ENCODE results near the gene AGBL2.
A peak's percentile ranks its signal among the peaks of the same experiment; 100 is the strongest.
"Not testable (repeated sequence)": the region's sequence is repeated elsewhere in the genome, so short reads cannot be mapped to it uniquely, and the experiment has no call there.

Gene AGBL2, protein sequence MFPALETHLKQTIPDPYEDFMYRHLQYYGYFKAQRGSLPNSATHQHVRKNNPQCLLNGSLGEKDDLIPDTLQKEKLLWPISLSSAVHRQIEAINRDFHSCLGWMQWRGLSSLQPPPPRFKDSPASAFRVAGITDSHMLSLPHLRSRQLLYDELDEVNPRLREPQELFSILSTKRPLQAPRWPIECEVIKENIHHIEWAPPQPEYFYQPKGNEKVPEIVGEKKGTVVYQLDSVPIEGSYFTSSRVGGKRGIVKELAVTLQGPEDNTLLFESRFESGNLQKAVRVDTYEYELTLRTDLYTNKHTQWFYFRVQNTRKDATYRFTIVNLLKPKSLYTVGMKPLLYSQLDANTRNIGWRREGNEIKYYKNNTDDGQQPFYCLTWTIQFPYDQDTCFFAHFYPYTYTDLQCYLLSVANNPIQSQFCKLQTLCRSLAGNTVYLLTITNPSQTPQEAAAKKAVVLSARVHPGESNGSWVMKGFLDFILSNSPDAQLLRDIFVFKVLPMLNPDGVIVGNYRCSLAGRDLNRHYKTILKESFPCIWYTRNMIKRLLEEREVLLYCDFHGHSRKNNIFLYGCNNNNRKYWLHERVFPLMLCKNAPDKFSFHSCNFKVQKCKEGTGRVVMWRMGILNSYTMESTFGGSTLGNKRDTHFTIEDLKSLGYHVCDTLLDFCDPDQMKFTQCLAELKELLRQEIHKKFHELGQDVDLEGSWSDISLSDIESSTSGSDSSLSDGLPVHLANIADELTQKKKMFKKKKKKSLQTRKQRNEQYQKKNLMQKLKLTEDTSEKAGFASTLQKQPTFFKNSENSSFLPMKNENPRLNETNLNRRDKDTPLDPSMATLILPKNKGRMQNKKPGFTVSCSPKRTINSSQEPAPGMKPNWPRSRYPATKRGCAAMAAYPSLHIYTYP

DNA sequence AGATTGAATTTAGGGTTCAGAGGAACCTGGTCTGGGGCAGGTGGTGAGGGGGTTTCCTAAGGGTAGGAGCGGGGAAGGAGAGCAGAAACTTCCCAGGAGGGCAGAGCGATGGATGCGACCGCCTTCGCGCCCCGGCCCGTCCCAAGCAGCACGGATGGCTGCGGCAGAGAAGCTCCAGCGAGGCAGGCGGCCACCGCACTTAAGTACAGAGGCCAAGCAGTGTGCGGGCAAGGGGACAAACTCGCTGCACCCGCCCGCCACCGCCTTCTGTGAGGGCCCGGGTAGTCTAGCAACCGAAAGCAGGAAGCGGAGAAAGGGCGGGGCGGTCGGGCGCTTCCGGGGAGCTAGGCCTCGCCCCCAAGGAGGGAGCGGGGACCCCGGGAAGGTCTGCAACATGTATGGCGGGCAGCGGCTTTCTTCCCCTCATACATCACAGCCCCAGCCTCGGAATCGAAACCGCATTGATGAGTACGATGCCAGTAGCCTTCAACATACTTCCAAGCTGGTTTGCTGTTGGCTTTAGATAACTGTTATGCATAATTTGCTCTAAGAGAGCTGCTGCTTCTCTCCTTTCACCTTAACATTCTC, at the start of gene AGBL2:
AGBL2 (minus strand) TSS at position 288 of the 588 bp plus-strand sequence. CDS start 719 bp downstream, outside the sequence.
- DNase-seq, result peak; percentile 42 to 80 (median 60)

- DNase-seq, result not testable (repeated sequence)
Observed at GRCh38 chr11:47759291-47759690, 44.1 kb upstream of the AGBL2 start.

DNA sequence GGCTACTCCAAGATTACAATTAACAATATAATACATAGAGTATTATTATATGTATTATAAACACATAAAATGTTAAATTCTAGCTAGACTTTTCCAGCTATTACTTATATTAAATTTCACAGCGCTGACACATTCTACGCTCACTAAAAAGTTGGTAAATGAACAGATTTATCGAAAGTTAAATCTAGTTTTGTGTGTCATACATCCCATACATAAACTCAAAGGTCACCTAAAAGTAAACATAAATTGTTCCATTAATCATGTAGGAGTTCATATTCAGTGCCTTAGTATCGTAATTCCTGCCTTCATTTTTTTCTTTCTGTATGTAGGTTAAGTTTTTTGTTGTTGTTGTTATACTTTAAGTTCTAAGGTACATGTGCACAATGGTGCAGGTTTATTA, 41.0 kb upstream of the AGBL2 start:
- DNase-seq, result no peak

DNA sequence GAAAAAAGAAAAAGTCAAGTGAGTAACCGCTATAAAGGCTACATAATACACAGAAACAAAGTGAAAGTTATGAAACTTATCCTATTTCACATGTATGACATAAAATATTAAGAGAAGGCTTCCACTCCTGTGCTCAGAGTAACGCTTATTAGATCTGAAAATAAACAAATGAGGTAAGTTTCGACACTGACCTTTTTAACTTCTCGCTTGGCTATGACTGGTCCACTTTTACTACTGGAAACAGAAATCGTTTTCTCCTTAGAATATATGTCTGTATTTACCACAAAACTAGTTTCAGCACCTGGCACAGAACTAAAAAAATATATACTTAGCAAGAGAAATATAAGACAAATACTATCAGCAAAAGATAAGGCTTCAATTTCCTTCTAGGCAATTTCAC, 35.6 kb upstream of the AGBL2 start:
- no peak for DNase-seq

DNA sequence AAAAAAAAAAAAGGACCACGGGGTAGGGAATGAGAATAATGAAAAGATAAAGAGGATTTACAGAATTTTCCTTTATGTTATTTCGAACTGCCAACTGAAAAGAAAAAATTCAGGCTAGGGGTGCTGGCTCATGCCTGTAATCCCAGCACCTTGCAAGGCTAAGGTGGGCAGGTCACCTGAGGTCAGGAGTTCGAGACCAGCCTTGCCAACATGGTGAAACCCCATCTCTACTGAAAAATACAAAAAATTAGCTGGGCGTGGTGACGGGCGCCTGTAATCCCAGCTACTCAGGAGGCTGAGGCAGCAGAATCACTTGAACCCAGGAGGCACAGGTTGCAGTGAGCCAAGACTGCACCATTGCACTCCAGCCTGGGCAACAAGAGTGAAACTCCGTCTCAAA, 27.3 kb upstream of the AGBL2 start:
- DNase-seq, result not testable (repeated sequence)

DNA sequence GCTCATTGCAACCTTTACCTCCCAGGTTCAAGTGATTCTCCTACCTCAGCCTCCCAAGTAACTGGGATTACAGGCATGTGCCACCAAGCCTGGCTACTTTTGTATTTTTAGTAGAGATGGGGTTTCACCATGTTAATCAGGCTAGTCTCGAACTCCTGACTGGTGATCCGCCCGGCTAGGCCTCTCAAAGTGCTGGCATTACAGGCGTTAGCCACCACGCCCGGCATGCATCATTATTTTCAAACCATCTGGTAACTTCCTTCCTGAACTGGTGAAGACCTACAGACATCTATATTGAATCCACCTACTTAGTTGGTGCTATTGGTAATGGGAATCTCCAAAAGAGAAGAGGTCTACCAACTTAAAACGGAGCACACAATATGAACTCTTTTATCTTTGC, 22.6 kb upstream of the AGBL2 start:
- DNase-seq, result not testable (repeated sequence)

GRCh38 chr11:47732271-47732670, 17.1 kb upstream of the AGBL2 start:
- no peak for DNase-seq

DNA sequence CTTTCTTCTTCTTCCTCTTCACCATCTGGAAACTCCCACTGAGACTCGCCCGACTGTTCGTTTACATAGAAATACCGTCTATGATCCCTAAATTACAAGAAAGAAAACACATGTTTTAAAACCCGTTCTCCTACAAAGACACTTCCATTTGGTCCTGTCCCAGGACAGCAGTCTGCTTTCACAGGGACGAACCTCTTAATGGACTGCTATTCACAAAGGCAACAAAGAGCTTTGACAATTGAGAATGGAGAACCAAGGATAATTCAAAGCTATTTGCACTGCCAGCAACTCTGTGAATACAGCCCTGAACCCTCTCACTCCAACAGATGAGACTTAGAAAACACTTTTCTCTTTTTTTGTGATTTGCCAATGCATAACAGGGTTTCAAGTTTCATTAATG, 16.3 kb upstream of the AGBL2 start:
- DNase-seq, result no peak

DNA sequence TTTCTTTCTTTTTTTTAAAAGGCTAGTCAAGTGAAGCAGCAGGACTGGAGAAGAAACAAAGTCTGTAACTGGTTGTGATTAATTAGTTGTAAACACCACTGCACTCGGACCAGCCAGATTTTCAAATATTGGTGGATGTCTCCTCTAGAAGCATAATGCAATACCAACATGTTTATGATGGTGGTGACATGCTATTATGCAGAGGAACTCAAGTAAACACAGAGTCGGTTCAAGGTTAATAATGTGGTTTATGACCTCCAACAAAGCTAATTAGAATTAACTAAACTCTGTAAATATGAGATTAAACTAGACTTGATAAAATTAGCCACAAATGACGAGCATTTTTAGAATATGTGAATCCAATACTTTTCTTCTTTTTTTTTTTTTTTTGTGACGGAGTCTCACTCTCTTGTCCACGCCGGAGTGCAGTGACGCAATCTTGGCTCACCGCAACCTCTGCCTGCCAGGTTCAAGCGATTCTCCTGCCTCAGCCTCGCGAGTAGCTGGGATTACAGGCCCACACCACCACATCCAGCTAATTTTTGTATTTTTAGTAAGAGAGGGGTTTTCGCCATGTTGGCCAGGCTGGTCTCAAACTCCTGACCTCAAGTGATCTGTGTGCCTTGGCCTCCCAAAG, 11.8 kb upstream of the AGBL2 start:
- no peak for DNase-seq

DNA sequence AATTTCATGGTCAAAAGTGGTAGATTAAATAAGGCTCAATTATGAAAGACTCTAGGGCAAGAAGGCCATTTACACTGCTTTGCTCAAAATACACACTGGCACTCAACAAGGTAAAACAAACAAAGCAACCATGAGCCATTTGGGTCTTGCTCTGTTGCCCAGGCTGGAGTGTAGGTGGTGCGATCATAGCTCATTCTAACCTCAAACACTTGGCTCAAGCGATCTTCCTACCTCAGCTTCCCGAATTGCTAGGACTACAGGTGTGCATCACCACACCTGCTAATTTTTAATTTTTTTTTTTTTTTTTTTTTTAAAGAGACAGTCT, 10.9 kb upstream of the AGBL2 start:
- no peak for DNase-seq

- no peak for DNase-seq
Observed at GRCh38 chr11:47725442-47726117, 10.4 kb upstream of the AGBL2 start.

DNA sequence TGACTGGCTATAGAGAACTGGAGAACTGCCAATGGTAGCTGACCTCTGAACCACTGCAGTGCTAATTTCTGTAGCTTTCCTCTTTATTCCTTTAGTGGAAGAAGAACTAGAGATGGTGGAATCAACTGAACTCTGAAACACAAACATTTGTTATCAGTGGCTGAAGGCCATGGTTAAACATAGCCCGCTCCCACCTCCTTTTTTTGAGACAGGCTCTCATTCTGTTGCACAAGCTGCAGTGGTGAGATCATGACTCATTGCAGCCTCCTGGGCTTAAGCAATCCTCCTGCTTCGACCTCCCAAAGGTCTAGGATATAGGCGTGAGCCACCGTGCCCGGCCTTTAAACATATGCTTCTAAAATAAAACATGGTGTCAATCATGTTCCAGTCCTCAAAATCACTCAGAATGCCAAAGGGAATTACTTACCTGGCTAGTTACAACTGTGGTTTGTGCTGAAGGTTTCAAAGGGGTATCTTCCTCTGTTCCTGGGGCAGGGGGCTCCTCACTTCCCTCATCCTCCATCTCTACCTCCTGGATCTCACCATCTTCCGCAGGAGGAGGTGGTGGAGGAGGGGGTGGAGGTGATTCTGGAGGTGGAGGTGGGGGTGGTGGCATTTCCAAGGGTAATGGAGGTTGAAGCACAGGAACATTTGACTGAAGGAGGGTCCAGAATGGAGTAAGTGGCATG, 9.0 kb upstream of the AGBL2 start:
- no peak for DNase-seq

DNA sequence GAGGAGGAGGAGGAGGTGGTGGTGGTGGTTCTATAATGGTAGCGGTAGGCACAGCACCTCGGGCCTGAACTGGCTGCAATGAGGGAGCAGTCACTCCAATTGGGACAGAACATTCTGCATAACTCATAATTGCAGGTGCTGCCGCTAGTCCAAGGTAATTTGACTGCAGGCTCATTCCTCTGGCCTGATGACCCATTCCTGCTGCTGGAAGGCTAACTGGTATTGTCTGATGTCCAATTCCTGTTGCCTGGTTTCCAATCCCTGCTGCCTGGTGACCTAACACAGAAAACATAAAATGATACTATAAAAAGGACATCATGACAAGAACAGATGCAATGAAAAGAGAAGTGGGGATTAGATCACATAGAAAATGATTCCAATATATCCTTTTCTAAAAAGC, 7.9 kb upstream of the AGBL2 start:
- no peak for DNase-seq

GRCh38 chr11:47720651-47721050, 5.5 kb upstream of the AGBL2 start:
- no peak for DNase-seq

GRCh38 chr11:47716692-47717091, 1.5 kb upstream of the AGBL2 start:
- DNase-seq, result no peak

GRCh38 chr11:47714554-47715081, 551 bp downstream of the AGBL2 start:
- peak in 1 of 4 experiments; percentile 3 for DNase-seq

GRCh38 chr11:47711816-47712215, 3.4 kb downstream of the AGBL2 start:
- DNase-seq, result no peak

DNA sequence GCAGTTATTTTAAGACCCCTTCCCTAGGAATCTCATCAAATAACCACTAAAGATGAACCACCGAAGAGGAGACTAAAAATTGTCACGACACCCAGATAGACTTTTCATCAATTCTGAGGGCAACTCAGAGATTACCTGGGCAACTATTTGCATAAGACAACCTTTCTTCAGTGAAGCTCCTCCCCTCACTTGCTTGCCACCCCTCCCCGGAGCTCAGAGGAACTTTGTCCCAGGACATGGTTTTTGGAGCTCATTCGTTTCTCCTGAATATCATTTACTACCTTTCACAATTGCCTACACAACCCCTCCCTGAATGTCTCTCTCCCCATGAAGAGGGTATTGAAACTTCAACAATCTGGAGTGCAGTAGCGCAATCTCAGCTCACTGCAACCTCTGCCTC, 3.9 kb downstream of the AGBL2 start:
- DNase-seq, result no peak

- DNase-seq, result not testable (repeated sequence)
Observed at GRCh38 chr11:47707275-47707786, 7.8 kb downstream of the AGBL2 start.

DNA sequence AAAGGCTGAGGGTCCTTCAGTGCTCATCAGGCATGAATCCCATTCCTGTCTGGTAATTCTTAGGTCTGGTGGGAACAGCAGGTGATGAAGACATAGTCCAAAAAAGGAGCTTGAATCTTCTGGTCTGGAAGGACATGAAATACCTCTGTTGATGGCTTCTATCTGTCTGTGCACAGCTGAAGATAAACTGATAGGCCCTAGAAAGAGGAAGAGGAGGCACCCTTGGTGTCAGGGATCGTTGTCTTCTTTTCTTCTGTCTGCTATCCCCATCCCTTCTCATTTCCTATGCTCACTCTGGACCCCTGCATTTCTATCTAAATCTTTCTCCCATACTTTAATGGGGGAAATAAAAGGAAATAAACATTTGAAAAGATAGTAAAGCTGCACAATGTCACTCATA, 9.4 kb downstream of the AGBL2 start:
- no peak for DNase-seq

GRCh38 chr11:47691979-47692378, 23.2 kb downstream of the AGBL2 start:
- no peak for DNase-seq
